NB4 (cell line): ENCODE results near the gene DCC.

Source experiments
- CTCF ChIP-seq: IDR thresholded peaks from one replicate; pipeline ENCODE4 v1.5.1; 2012; ENCODE audit warnings: low read depth, low read length
- MAX ChIP-seq: IDR thresholded peaks from 2 replicates; pipeline ENCODE4 v1.6.1; 2011; ENCODE audit warnings: low read depth, low read length
- MYC ChIP-seq: IDR thresholded peaks from 2 replicates; pipeline ENCODE4 v1.6.1; 2011; ENCODE audit warnings: low read depth, low read length
- POLR2A ChIP-seq: IDR thresholded peaks from 2 replicates; pipeline ENCODE4 v1.6.1; 2011; ENCODE audit warnings: mild to moderate bottlenecking; ENCODE audit not compliant: insufficient read length; ENCODE audit errors: extremely low read depth

DNA sequence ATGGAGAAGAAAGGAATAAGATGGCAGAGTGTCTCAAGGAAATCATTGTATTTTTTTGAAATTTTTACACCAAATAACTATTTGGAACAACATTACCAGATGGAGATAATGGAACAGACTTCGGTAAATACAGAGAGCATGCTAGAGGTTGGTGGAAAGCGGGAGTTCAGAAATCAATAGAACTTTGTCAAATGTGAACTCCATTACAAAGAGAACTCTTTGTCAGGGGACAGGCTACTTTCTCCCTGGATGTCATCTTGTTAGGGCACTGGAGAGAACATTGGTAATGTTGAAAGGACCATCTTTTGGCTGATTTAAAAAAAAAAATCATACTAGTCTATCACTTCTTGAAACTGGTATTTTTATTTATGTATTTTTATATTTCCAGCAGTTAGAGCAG lies 30.8 kb downstream of the DCC start:
- TF ChIP-seq CTCF: no peak
- no peak for TF ChIP-seq POLR2A
- no peak for TF ChIP-seq MAX
- no peak for TF ChIP-seq MYC
